Muscle layer of colon (tissue), 2 donors: ENCODE measurements around the gene LIN7A.

Experiments
- H3K27ac ChIP-seq: one replicate; pipeline ENCODE4 v1.7.0; 2013; ENCODE audit warnings: low read depth, mild to moderate bottlenecking, low read length, moderate library complexity
- H3K27me3 ChIP-seq, 2 donors: one replicate each; pipeline ENCODE4 v1.7.0; 2013; ENCODE audit warnings: low read length in 2 of 2, mild to moderate bottlenecking in 2 of 2; ENCODE audit not compliant: insufficient read depth in 2 of 2, control insufficient read depth in 1 of 2
- H3K36me3 ChIP-seq: one replicate; pipeline ENCODE4 v1.7.0; 2013; ENCODE audit warnings: mild to moderate bottlenecking, low read length; ENCODE audit not compliant: insufficient read depth
- H3K4me1 ChIP-seq: one replicate; pipeline ENCODE4 v1.7.0; 2013; ENCODE audit warnings: mild to moderate bottlenecking, low read length; ENCODE audit not compliant: insufficient read depth
- H3K4me3 ChIP-seq, 2 donors: one replicate each; pipeline ENCODE4 v1.7.0; 2013; ENCODE audit warnings: low read length in 2 of 2, low read depth in 1 of 2, mild to moderate bottlenecking in 1 of 2, moderate library complexity in 1 of 2
- H3K9ac ChIP-seq: one replicate; pipeline ENCODE4 v1.7.0; 2013; ENCODE audit warnings: low read length
- H3K9me3 ChIP-seq: one replicate; pipeline ENCODE4 v1.7.0; 2013; ENCODE audit warnings: mild to moderate bottlenecking, low read length
- donor health status: abdominal sarcoma.
- donor health status: Adenocarcinoma of cecum.

LIN7A gene

GRCh38 chr12:80946591-80946990 is 8.9 kb upstream of the LIN7A start:
- Histone ChIP-seq H3K9me3 (no peaks in the 10 kb centered on the region), H3K9ac (no peak overlapping the region), H3K4me1 (no peaks in the 10 kb centered on the region), H3K27me3 (no peaks in the 10 kb centered on the region), H3K27ac (no peak overlapping the region), H3K36me3 (no peaks in the 10 kb centered on the region), H3K4me3 (no peak overlapping the region)

- no peaks in the 10 kb centered on the region for H3K27me3 ChIP-seq
- H3K9ac ChIP-seq = no peak overlapping the region
- H3K4me3 ChIP-seq = no peak overlapping the region
- no peaks in the 10 kb centered on the region for H3K4me1 ChIP-seq
- no peaks in the 10 kb centered on the region for H3K36me3 ChIP-seq
- no peaks in the 10 kb centered on the region for H3K9me3 ChIP-seq
- no peak overlapping the region for H3K27ac ChIP-seq
Observed at GRCh38 chr12:80943338-80943737, 5.6 kb upstream of the LIN7A start.

GRCh38 chr12:80941916-80942315 is 4.2 kb upstream of the LIN7A start:
- no peaks in the 10 kb centered on the region for H3K4me1 ChIP-seq
- no peaks in the 10 kb centered on the region for H3K36me3 ChIP-seq
- no peaks in the 10 kb centered on the region for H3K9me3 ChIP-seq
- no peak overlapping the region for H3K9ac ChIP-seq
- peaks cover 0 to 2% of the 10 kb centered on the region in 2 donors for H3K27me3 ChIP-seq
- H3K27ac ChIP-seq = no peak overlapping the region
- H3K4me3 ChIP-seq = no peak overlapping the region

- H3K27me3 ChIP-seq = peaks cover 0 to 8% of the 10 kb centered on the region in 2 donors
- H3K9me3 ChIP-seq = no peaks in the 10 kb centered on the region
- H3K36me3 ChIP-seq = no peaks in the 10 kb centered on the region
- no peaks in the 10 kb centered on the region for H3K4me1 ChIP-seq
- no peak overlapping the region for H3K4me3 ChIP-seq
- H3K9ac ChIP-seq = no peak overlapping the region
- H3K27ac ChIP-seq = no peak overlapping the region
Observed at GRCh38 chr12:80939231-80939950, 1.7 kb upstream of the LIN7A start.

GRCh38 chr12:80938397-80938796 is 663 bp upstream of the LIN7A start:
- Histone ChIP-seq H3K27ac (no peak overlapping the region), H3K27me3 (peaks cover 0 to 8% of the 10 kb centered on the region in 2 donors), H3K4me3 (no peak overlapping the region), H3K9me3 (no peaks in the 10 kb centered on the region), H3K9ac (no peak overlapping the region), H3K36me3 (no peaks in the 10 kb centered on the region), H3K4me1 (no peaks in the 10 kb centered on the region)

GRCh38 chr12:80936642-80937390 is 918 bp downstream of the LIN7A start:
- Histone ChIP-seq H3K4me3 (peak overlapping the region; percentile 60 to 84), H3K4me1 (no peaks in the 10 kb centered on the region), H3K36me3 (no peaks in the 10 kb centered on the region), H3K9me3 (no peaks in the 10 kb centered on the region), H3K9ac (no peak overlapping the region), H3K27ac (peak overlapping the region; percentile 40), H3K27me3 (peaks cover 0 to 8% of the 10 kb centered on the region in 2 donors)

GRCh38 chr12:80936353-80936641 is 1.4 kb downstream of the LIN7A start:
- Histone ChIP-seq H3K27me3 (peaks cover 0 to 8% of the 10 kb centered on the region in 2 donors), H3K4me3 (peak overlapping the region; percentile 60 to 84), H3K36me3 (no peaks in the 10 kb centered on the region), H3K4me1 (no peaks in the 10 kb centered on the region), H3K9ac (no peak overlapping the region), H3K27ac (no peak overlapping the region), H3K9me3 (no peaks in the 10 kb centered on the region)

GRCh38 chr12:80935111-80935510 is 2.6 kb downstream of the LIN7A start:
- H3K27me3 ChIP-seq = peaks cover 0 to 8% of the 10 kb centered on the region in 2 donors
- H3K9ac ChIP-seq = no peak overlapping the region
- no peak overlapping the region for H3K27ac ChIP-seq
- H3K4me3 ChIP-seq = no peak overlapping the region
- no peaks in the 10 kb centered on the region for H3K4me1 ChIP-seq
- H3K36me3 ChIP-seq = no peaks in the 10 kb centered on the region
- no peaks in the 10 kb centered on the region for H3K9me3 ChIP-seq

- no peaks in the 10 kb centered on the region for H3K27me3 ChIP-seq
- H3K4me1 ChIP-seq = no peaks in the 10 kb centered on the region
- H3K36me3 ChIP-seq = no peaks in the 10 kb centered on the region
- H3K9me3 ChIP-seq = no peaks in the 10 kb centered on the region
- no peak overlapping the region for H3K9ac ChIP-seq
- no peak overlapping the region for H3K4me3 ChIP-seq
- no peak overlapping the region for H3K27ac ChIP-seq
Observed at GRCh38 chr12:80925983-80926382, 11.8 kb downstream of the LIN7A start.

- no peak overlapping the region for H3K27ac ChIP-seq
- H3K36me3 ChIP-seq = no peaks in the 10 kb centered on the region
- H3K27me3 ChIP-seq = no peaks in the 10 kb centered on the region
- H3K4me3 ChIP-seq = no peak overlapping the region
- no peaks in the 10 kb centered on the region for H3K4me1 ChIP-seq
- H3K9ac ChIP-seq = no peak overlapping the region
- no peaks in the 10 kb centered on the region for H3K9me3 ChIP-seq
Observed at GRCh38 chr12:80925237-80925636, 12.5 kb downstream of the LIN7A start.

GRCh38 chr12:80924437-80924836 is 13.3 kb downstream of the LIN7A start:
- no peaks in the 10 kb centered on the region for H3K36me3 ChIP-seq
- H3K27me3 ChIP-seq = no peaks in the 10 kb centered on the region
- H3K27ac ChIP-seq = no peak overlapping the region
- no peak overlapping the region for H3K9ac ChIP-seq
- no peaks in the 10 kb centered on the region for H3K9me3 ChIP-seq
- no peak overlapping the region for H3K4me3 ChIP-seq
- no peaks in the 10 kb centered on the region for H3K4me1 ChIP-seq

- Histone ChIP-seq H3K27ac (no peak overlapping the region), H3K4me1 (no peaks in the 10 kb centered on the region), H3K9ac (no peak overlapping the region), H3K27me3 (no peaks in the 10 kb centered on the region), H3K36me3 (no peaks in the 10 kb centered on the region), H3K9me3 (no peaks in the 10 kb centered on the region), H3K4me3 (no peak overlapping the region)
Observed at GRCh38 chr12:80920006-80920405, 17.7 kb downstream of the LIN7A start.
